ENCODE results near the gene GSTM3. TPM values are rescaled to one million over a fixed set of nuclear protein-coding genes. Genes with fewer than 3 reads are reported as not detected.
"Not testable (repeated sequence)": the region's sequence is repeated elsewhere in the genome, so short reads cannot be mapped to it uniquely, and the experiment has no call there.

The GSTM3 gene
- total RNA-seq, 2 experiments from 2014 or later: not detected

DNA sequence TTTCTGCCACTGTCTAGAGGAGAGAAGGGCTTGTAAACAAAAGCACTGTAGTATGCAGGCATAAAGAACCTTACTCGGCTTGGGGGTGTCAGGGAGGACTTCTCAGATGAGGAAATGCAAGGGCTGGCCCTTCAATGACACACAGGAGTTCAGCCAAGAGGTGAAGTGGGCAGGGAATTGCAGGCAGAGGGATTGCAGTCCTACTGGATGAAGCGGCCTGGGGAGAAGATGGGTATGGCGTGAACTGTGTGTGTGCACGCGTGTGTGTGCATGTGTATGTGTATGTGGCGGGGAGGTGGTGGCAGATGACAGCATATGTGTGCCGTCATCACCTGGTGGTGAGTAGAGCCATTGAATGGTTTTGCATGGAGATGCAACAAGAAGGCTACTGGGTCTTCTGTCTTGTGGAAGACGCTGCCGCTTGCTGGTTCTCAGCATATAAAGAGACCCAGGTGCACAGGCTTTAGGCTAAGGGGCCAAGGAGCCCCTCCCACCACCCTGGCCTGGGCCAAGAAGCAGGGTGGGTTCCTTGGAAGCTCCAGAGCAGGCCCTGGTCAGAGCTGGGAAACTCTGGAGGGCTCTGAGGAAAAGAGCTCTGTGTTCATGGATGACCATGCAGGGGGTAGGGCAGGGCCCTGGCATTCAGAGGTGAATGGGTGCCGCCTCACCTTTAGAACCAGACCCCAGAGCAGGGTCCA lies 26.9 kb upstream of the GSTM3 start:
- DNase-seq (ENCODE audit: low spot score): no peak
- no peak overlapping the region for H3K27ac ChIP-seq (ENCODE audit: low read depth, low read length, poor library complexity, severe bottlenecking)
- H3K9me3 ChIP-seq (ENCODE audit: low read length): no peaks in the 10 kb centered on the region
- no peaks in the 10 kb centered on the region for H3K79me2 ChIP-seq (ENCODE audit: insufficient read depth, low read depth, low read length)
- ChIA-PET CTCF (ENCODE audit: unreplicated experiment) (no interaction called here), POLR2A (no interaction called here)
- H4K20me1 ChIP-seq (ENCODE audit: insufficient read depth, low read length): no peaks in the 10 kb centered on the region
- intact Hi-C loops (cut with micrococcal nuclease; ENCODE audit: unreplicated experiment): no loop called here
- BruUV-seq (replicated peaks): no TSS peak
- no peaks in the 10 kb centered on the region for H3K4me1 ChIP-seq (ENCODE audit: insufficient read depth, low read length, poor library complexity, severe bottlenecking)
- H3K4me2 ChIP-seq (ENCODE audit: low read length): no peak overlapping the region
- no peaks in the 10 kb centered on the region for H3K36me3 ChIP-seq (ENCODE audit: insufficient read depth, low read length)
- H2AFZ ChIP-seq (ENCODE audit: low read length): no peak overlapping the region
- H3K9me2 ChIP-seq (ENCODE audit: insufficient read depth, low read length): no peaks in the 10 kb centered on the region
- no peak overlapping the region for H3K4me3 ChIP-seq (ENCODE audit: low read depth, low read length, poor library complexity, severe bottlenecking)
- TF ChIP-seq, protein P1, sequence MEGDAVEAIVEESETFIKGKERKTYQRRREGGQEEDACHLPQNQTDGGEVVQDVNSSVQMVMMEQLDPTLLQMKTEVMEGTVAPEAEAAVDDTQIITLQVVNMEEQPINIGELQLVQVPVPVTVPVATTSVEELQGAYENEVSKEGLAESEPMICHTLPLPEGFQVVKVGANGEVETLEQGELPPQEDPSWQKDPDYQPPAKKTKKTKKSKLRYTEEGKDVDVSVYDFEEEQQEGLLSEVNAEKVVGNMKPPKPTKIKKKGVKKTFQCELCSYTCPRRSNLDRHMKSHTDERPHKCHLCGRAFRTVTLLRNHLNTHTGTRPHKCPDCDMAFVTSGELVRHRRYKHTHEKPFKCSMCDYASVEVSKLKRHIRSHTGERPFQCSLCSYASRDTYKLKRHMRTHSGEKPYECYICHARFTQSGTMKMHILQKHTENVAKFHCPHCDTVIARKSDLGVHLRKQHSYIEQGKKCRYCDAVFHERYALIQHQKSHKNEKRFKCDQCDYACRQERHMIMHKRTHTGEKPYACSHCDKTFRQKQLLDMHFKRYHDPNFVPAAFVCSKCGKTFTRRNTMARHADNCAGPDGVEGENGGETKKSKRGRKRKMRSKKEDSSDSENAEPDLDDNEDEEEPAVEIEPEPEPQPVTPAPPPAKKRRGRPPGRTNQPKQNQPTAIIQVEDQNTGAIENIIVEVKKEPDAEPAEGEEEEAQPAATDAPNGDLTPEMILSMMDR (conservative IDR thresholded peaks at IDR 0.05; ENCODE audit: low read length): no peak
- TF ChIP-seq EZH2phosphoT487 (IDR thresholded peaks at IDR 0.05; ENCODE audit: borderline replicate concordance, low read depth, low read length): no peak

DNA sequence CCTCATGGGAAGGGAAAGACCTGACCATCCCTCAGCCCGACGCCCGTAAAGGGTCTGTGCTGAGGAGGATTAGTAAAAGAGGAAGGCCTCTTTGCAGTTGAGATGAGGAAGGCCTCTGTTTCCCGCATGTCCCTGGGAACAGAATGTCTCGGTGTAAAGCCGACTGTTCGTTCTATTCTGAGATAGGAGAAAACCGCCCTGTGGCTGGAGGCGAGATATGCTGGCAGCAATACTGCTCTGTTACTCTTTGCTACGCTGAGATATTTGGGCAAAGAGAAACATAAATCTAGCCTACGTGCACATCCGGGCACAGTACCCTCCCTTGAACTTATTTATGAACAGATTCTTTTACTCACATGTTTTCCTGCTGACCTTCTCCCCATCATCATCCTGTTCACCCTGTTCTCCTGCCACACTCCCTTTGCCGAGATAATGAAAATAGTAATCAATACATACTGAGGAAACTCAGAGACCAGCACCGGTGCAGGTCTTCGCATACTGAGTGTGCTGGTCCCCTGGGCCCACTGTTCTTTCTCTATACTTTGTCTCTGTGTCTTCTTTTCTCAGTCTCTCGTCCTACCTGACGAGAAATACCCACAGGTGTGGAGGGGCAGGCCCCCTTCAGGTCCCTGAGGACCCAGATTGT lies 26.3 kb upstream of the GSTM3 start:
- H3K4me2 ChIP-seq (ENCODE audit: low read length); BruUV-seq (replicated peaks); H3K27ac ChIP-seq (ENCODE audit: low read depth, low read length, poor library complexity, severe bottlenecking); H3K79me2 ChIP-seq (ENCODE audit: insufficient read depth, low read depth, low read length); H2AFZ ChIP-seq (ENCODE audit: low read length); H3K9me3 ChIP-seq (ENCODE audit: low read length); intact Hi-C loops (cut with micrococcal nuclease; ENCODE audit: unreplicated experiment); H3K9me2 ChIP-seq (ENCODE audit: insufficient read depth, low read length); CTCF ChIA-PET (ENCODE audit: unreplicated experiment); H3K36me3 ChIP-seq (ENCODE audit: insufficient read depth, low read length); POLR2A ChIA-PET; DNase-seq (ENCODE audit: low spot score); H3K4me1 ChIP-seq (ENCODE audit: insufficient read depth, low read length, poor library complexity, severe bottlenecking); H3K4me3 ChIP-seq (ENCODE audit: low read depth, low read length, poor library complexity, severe bottlenecking); H4K20me1 ChIP-seq (ENCODE audit: insufficient read depth, low read length): not testable (repeated sequence)

DNA sequence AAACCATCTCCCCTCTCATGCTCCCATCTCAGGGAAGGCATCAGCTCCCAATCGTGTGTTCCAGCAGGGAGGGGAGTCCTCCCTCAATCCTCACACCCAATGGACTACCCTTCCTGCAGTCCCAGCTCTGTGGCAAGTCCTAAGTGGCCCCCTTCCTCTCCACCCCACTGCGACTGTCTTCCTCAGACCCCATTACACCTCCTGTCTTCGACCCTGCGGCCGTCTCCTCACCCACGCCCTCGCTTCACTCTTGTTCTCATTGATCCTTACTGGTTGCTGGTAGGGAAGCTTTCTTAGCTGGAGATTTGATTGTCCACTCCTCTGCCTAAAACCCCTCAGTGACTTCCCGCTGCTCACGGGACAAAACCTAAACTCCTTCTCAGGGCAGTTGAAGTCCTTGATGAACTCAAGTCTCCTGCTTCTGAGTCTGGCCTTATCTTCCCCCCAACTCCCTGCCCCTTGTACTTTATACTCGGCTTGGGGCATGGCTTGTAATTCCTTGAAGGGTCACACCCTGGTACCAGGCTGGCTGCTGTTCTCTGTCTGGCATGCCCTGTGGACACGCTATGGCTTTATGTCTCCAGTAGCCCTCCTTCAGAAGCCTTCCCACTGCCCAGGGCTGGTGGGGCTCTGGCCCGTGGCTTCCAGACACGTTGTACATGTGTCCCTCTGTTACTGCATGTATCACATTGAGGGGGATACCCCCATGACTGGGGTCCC lies 25.2 kb upstream of the GSTM3 start:
- no peak overlapping the region for H3K27ac ChIP-seq (ENCODE audit: low read depth, low read length, poor library complexity, severe bottlenecking)
- TF ChIP-seq, protein P1 (conservative IDR thresholded peaks at IDR 0.05; ENCODE audit: low read length): no peak
- TF ChIP-seq EZH2phosphoT487 (IDR thresholded peaks at IDR 0.05; ENCODE audit: borderline replicate concordance, low read depth, low read length): no peak
- no TSS peak for BruUV-seq (replicated peaks)
- no peaks in the 10 kb centered on the region for H3K4me1 ChIP-seq (ENCODE audit: insufficient read depth, low read length, poor library complexity, severe bottlenecking)
- H3K9me3 ChIP-seq (ENCODE audit: low read length): no peaks in the 10 kb centered on the region
- H4K20me1 ChIP-seq (ENCODE audit: insufficient read depth, low read length): no peaks in the 10 kb centered on the region
- no peak overlapping the region for H2AFZ ChIP-seq (ENCODE audit: low read length)
- no peak overlapping the region for H3K4me2 ChIP-seq (ENCODE audit: low read length)
- ChIA-PET POLR2A (interaction anchor here (0.6 kb wide), 1 partner anchor 109 kb away, joined by 3 read pairs; no protein-coding TSS in a partner anchor), CTCF (ENCODE audit: unreplicated experiment) (interaction anchor here (0.6 kb wide), 1 partner anchor 218 kb away, joined by 3 read pairs; no protein-coding TSS in a partner anchor)
- no peaks in the 10 kb centered on the region for H3K79me2 ChIP-seq (ENCODE audit: insufficient read depth, low read depth, low read length)
- no peaks in the 10 kb centered on the region for H3K9me2 ChIP-seq (ENCODE audit: insufficient read depth, low read length)
- intact Hi-C loops (cut with micrococcal nuclease; ENCODE audit: unreplicated experiment): no loop called here
- DNase-seq (ENCODE audit: low spot score): no peak
- H3K36me3 ChIP-seq (ENCODE audit: insufficient read depth, low read length): no peaks in the 10 kb centered on the region
- no peak overlapping the region for H3K4me3 ChIP-seq (ENCODE audit: low read depth, low read length, poor library complexity, severe bottlenecking)

All from OCI-LY7 (cell line).